GM21423 (cell line): ENCODE results near the gene ATRNL1.

Experiments
- ATAC-seq: cut with Tn5 transposase; IDR thresholded peaks from one replicate; pipeline ENCODE4 v1.9.1; 2021; ENCODE audit warnings: mild to moderate bottlenecking, moderate library complexity; ENCODE audit not compliant: unreplicated experiment

Gene ATRNL1

GRCh38 chr10:115580239-115580638 lies 487.1 kb downstream of the ATRNL1 start:
- no peak for ATAC-seq

GRCh38 chr10:115593060-115593459 lies 499.9 kb downstream of the ATRNL1 start:
- no peak for ATAC-seq

- ATAC-seq: no peak
Measured at GRCh38 chr10:115604627-115605026, 511.5 kb downstream of the ATRNL1 start.

GRCh38 chr10:115606086-115606485 lies 512.9 kb downstream of the ATRNL1 start:
- no peak for ATAC-seq

- no peak for ATAC-seq
Measured at GRCh38 chr10:115606741-115607140, 513.6 kb downstream of the ATRNL1 start.

GRCh38 chr10:115624448-115624847 lies 531.3 kb downstream of the ATRNL1 start:
- ATAC-seq: no peak

- no peak for ATAC-seq
Measured at GRCh38 chr10:115628616-115629015, 535.5 kb downstream of the ATRNL1 start.

- no peak for ATAC-seq
Measured at GRCh38 chr10:115638246-115638645, 545.1 kb downstream of the ATRNL1 start.

GRCh38 chr10:115649217-115649616 lies 556.1 kb downstream of the ATRNL1 start:
- ATAC-seq: no peak

- no peak for ATAC-seq
Measured at GRCh38 chr10:115653473-115653872, 560.3 kb downstream of the ATRNL1 start.

GRCh38 chr10:115654961-115655360 lies 561.8 kb downstream of the ATRNL1 start:
- no peak for ATAC-seq

- no peak for ATAC-seq
Measured at GRCh38 chr10:115657161-115657860, 564.1 kb downstream of the ATRNL1 start.

GRCh38 chr10:115659616-115660015 lies 566.5 kb downstream of the ATRNL1 start:
- no peak for ATAC-seq

GRCh38 chr10:115660391-115660790 lies 567.2 kb downstream of the ATRNL1 start:
- no peak for ATAC-seq

GRCh38 chr10:115662422-115662821 lies 569.3 kb downstream of the ATRNL1 start:
- no peak for ATAC-seq

GRCh38 chr10:115665549-115665948 lies 572.4 kb downstream of the ATRNL1 start:
- no peak for ATAC-seq

GRCh38 chr10:115674496-115674895 lies 581.3 kb downstream of the ATRNL1 start:
- no peak for ATAC-seq

- ATAC-seq: no peak
Measured at GRCh38 chr10:115696747-115697146, 603.6 kb downstream of the ATRNL1 start.

GRCh38 chr10:115706026-115706425 lies 612.9 kb downstream of the ATRNL1 start:
- no peak for ATAC-seq

- ATAC-seq: no peak
Measured at GRCh38 chr10:115706488-115707076, 613.4 kb downstream of the ATRNL1 start.

GRCh38 chr10:115710136-115710535 lies 617.0 kb downstream of the ATRNL1 start:
- ATAC-seq: no peak

GRCh38 chr10:115711306-115711705 lies 618.1 kb downstream of the ATRNL1 start:
- ATAC-seq: no peak

GRCh38 chr10:115720121-115720520 lies 627.0 kb downstream of the ATRNL1 start:
- ATAC-seq: no peak
